GM19467 (cell line): ENCODE data around the gene JPH4.

Experiments
- ATAC-seq: cut with Tn5 transposase; IDR thresholded peaks from one replicate; pipeline ENCODE4 v1.9.1; 2021; ENCODE audit warnings: mild to moderate bottlenecking, moderate library complexity; ENCODE audit not compliant: unreplicated experiment

JPH4 gene

GRCh38 chr14:23578560-23579310 lies at the start of gene JPH4:
Gene JPH4, minus strand, starts transcription at chr14:23578790. Its CDS starts 1,337 bp downstream, at chr14:23577453.
- no peak for ATAC-seq

- ATAC-seq = no peak
Observed at GRCh38 chr14:23627961-23628360, 49.4 kb upstream of the JPH4 start.

GRCh38 chr14:23626946-23627345 lies 48.4 kb upstream of the JPH4 start:
- no peak for ATAC-seq

GRCh38 chr14:23624830-23625404 lies 46.3 kb upstream of the JPH4 start:
- ATAC-seq = no peak

GRCh38 chr14:23623962-23624361 lies 45.4 kb upstream of the JPH4 start:
- no peak for ATAC-seq

- no peak for ATAC-seq
Observed at GRCh38 chr14:23622990-23623389, 44.4 kb upstream of the JPH4 start.

GRCh38 chr14:23621932-23622730 lies 43.5 kb upstream of the JPH4 start:
- ATAC-seq = no peak

- ATAC-seq = no peak
Observed at GRCh38 chr14:23621204-23621931, 42.8 kb upstream of the JPH4 start.

GRCh38 chr14:23620177-23620702 lies 41.6 kb upstream of the JPH4 start:
- no peak for ATAC-seq

- ATAC-seq = no peak
Observed at GRCh38 chr14:23618415-23618988, 39.9 kb upstream of the JPH4 start.

- ATAC-seq = no peak
Observed at GRCh38 chr14:23617539-23617938, 38.9 kb upstream of the JPH4 start.

GRCh38 chr14:23615856-23616255 lies 37.3 kb upstream of the JPH4 start:
- ATAC-seq = no peak

- no peak for ATAC-seq
Observed at GRCh38 chr14:23614395-23614828, 35.8 kb upstream of the JPH4 start.

GRCh38 chr14:23613242-23614070 lies 34.9 kb upstream of the JPH4 start:
- no peak for ATAC-seq

- no peak for ATAC-seq
Observed at GRCh38 chr14:23612802-23613201, 34.2 kb upstream of the JPH4 start.

GRCh38 chr14:23612354-23612732 lies 33.8 kb upstream of the JPH4 start:
- no peak for ATAC-seq

- ATAC-seq = no peak
Observed at GRCh38 chr14:23610815-23611289, 32.3 kb upstream of the JPH4 start.

GRCh38 chr14:23610090-23610814 lies 31.7 kb upstream of the JPH4 start:
- ATAC-seq = no peak
